Esophagus squamous epithelium (tissue), 4 donors: ENCODE measurements around the gene COPZ1.

ENCODE experiments used
- CTCF ChIP-seq, 6 experiments: fragments of 450-650 bp in 4 of 6; fragments of 200-600 bp in 2 of 6; sonication (generic) in 2 of 6; IDR thresholded peaks; one replicate each; pipeline ENCODE4 v1.5.1; 2016 to 2019; ENCODE audit warnings: antibody characterized with exemption in 6 of 6, mild to moderate bottlenecking in 4 of 6, moderate library complexity in 4 of 6
- POLR2A ChIP-seq, 4 donors: fragments of 450-650 bp; IDR thresholded peaks; one replicate each; pipeline ENCODE4 v1.6.1; 2017; ENCODE audit warnings: antibody characterized with exemption in 4 of 4, mild to moderate bottlenecking in 4 of 4, moderate library complexity in 3 of 4

GRCh38 chr12:54300225-54300731, 24.7 kb upstream of the COPZ1 start:
- TF ChIP-seq CTCF (IDR thresholded peaks at IDR 0.05) (no peak), POLR2A (IDR thresholded peaks at IDR 0.05) (no peak)
